GM23338 (cell line): ENCODE data around the gene SLC26A5. TPM values are rescaled to one million over a fixed set of nuclear protein-coding genes. Genes with fewer than 3 reads are reported as not detected.

ENCODE experiments used
- ATAC-seq: fragments of 200-7000 bp; cut with Tn5 transposase; 3 replicates; pipeline ENCODE4 v1.9.1; 2020
- DNase-seq: peaks from one replicate; pipeline ENCODE4 v3.0.0-alpha.2; 2015; ENCODE audit warnings: low spot score
- H2AFZ ChIP-seq: fragments of 200-600 bp; sonication (generic); 2 replicates; pipeline ENCODE4 v1.8.0; 2016; ENCODE audit warnings: antibody characterized with exemption, mild to moderate bottlenecking, moderate library complexity
- H3F3A ChIP-seq: fragments of 200-600 bp; sonication (generic); replicated peaks from 2 replicates; pipeline ENCODE4 v1.8.0; 2017; ENCODE audit warnings: antibody characterized with exemption, mixed run types, low read depth
- H3K27ac ChIP-seq: fragments of 200-600 bp; sonication (generic); 2 replicates; pipeline ENCODE4 v1.6.1; 2016; ENCODE audit warnings: low read depth
- H3K27me3 ChIP-seq: fragments of 200-600 bp; sonication (generic); 2 replicates; pipeline ENCODE4 v1.8.0; 2016; ENCODE audit warnings: mild to moderate bottlenecking, mixed run types, moderate library complexity; ENCODE audit not compliant: insufficient read depth
- H3K36me3 ChIP-seq: fragments of 200-600 bp; sonication (generic); 2 replicates; pipeline ENCODE4 v1.8.0; 2016; ENCODE audit warnings: mild to moderate bottlenecking; ENCODE audit not compliant: insufficient read depth
- H3K4me1 ChIP-seq: fragments of 200-600 bp; sonication (generic); 2 replicates; pipeline ENCODE4 v1.8.0; 2016; ENCODE audit warnings: mild to moderate bottlenecking, moderate library complexity; ENCODE audit not compliant: insufficient read depth
- H3K4me2 ChIP-seq: fragments of 200-600 bp; sonication (generic); 2 replicates; pipeline ENCODE4 v1.7.1; 2017; ENCODE audit warnings: mixed run types
- H3K4me3 ChIP-seq: fragments of 200-600 bp; sonication (generic); 2 replicates; pipeline ENCODE4 v1.6.1; 2016; ENCODE audit warnings: mixed run types
- H3K79me2 ChIP-seq: fragments of 200-600 bp; sonication (generic); replicated peaks from 2 replicates; pipeline ENCODE4 v1.8.0; 2017; ENCODE audit warnings: mild to moderate bottlenecking; ENCODE audit not compliant: insufficient read depth
- H3K9me2 ChIP-seq: fragments of 200-600 bp; sonication (generic); 2 replicates; pipeline ENCODE4 v1.8.0; 2017; ENCODE audit not compliant: insufficient read depth
- H4K20me1 ChIP-seq: fragments of 200-600 bp; sonication (generic); replicated peaks from 2 replicates; pipeline ENCODE4 v1.8.0; 2017; ENCODE audit warnings: mild to moderate bottlenecking; ENCODE audit not compliant: insufficient read depth
- H3K27ac Mint-ChIP-seq: 2 replicates; pipeline ENCODE4 v1.8.0; 2020; ENCODE audit warnings: inconsistent platforms, mild to moderate bottlenecking, moderate library complexity, mixed read lengths
- H3K27me3 Mint-ChIP-seq: 3 replicates; pipeline ENCODE4 v1.8.0; 2022; ENCODE audit warnings: low read depth, mild to moderate bottlenecking, moderate library complexity, mixed read lengths, inconsistent platforms; ENCODE audit not compliant: insufficient read depth, poor library complexity
- H3K36me3 Mint-ChIP-seq: 3 replicates; pipeline ENCODE4 v1.8.0; 2021; ENCODE audit warnings: low read depth, mild to moderate bottlenecking, inconsistent platforms, moderate library complexity, mixed read lengths
- H3K4me1 Mint-ChIP-seq: 3 replicates; pipeline ENCODE4 v1.8.0; 2020; ENCODE audit warnings: mild to moderate bottlenecking, inconsistent platforms, mixed read lengths
- H3K4me3 Mint-ChIP-seq: 3 replicates; pipeline ENCODE4 v1.8.0; 2021; ENCODE audit warnings: moderate library complexity, mild to moderate bottlenecking, inconsistent platforms, mixed read lengths
- H3K9me3 Mint-ChIP-seq: 3 replicates; pipeline ENCODE4 v1.8.0; 2020; ENCODE audit warnings: moderate library complexity, mild to moderate bottlenecking, inconsistent platforms, mixed read lengths
- CREB1 ChIP-seq: fragments of 250-450 bp; sonication (Bioruptor Pico); IDR thresholded peaks from 2 replicates; pipeline ENCODE4 v1.5.0; 2020; ENCODE audit warnings: low read depth, mild to moderate bottlenecking, moderate library complexity
- CTCF ChIP-seq, 2 experiments: fragments of 200-600 bp in 1 of 2; sonication (generic) in 1 of 2; conservative IDR thresholded peaks; 2 replicates each; pipeline versions ENCODE4 v1.5.1 to v1.6.1; 2016 to 2017; ENCODE audit warnings: antibody characterized with exemption in 2 of 2, low read depth in 2 of 2, mild to moderate bottlenecking in 2 of 2, moderate library complexity in 1 of 2
- ETS1 ChIP-seq: IDR thresholded peaks from 2 replicates; pipeline ENCODE4 v1.6.1; 2016; ENCODE audit warnings: antibody characterized with exemption
- EZH2 ChIP-seq: fragments of 200-600 bp; sonication (generic); IDR thresholded peaks from one replicate; pipeline ENCODE4 v1.8.0; 2017; ENCODE audit warnings: antibody characterized with exemption, mild to moderate bottlenecking, low read depth; ENCODE audit not compliant: unreplicated experiment
- EZH2phosphoT487 ChIP-seq: fragments of 200-600 bp; sonication (generic); IDR thresholded peaks from one replicate; pipeline ENCODE4 v1.8.1; 2018; ENCODE audit warnings: antibody characterized with exemption; ENCODE audit not compliant: unreplicated experiment
- JUNB ChIP-seq: IDR thresholded peaks from one replicate; pipeline ENCODE4 v1.6.1; 2016; ENCODE audit warnings: antibody characterized with exemption; ENCODE audit not compliant: unreplicated experiment
- NANOG ChIP-seq: IDR thresholded peaks from 2 replicates; pipeline ENCODE4 v1.6.1; 2016; ENCODE audit warnings: antibody characterized with exemption, borderline replicate concordance
- POLR2AphosphoS5 ChIP-seq: IDR thresholded peaks from 2 replicates; pipeline ENCODE4 v1.6.1; 2016; ENCODE audit warnings: antibody characterized with exemption, low read depth
- REST ChIP-seq: IDR thresholded peaks from one replicate; pipeline ENCODE4 v1.6.1; 2018; ENCODE audit warnings: antibody characterized with exemption; ENCODE audit not compliant: unreplicated experiment
- STAT1 ChIP-seq: IDR thresholded peaks from one replicate; pipeline ENCODE4 v1.6.1; 2016; ENCODE audit warnings: antibody characterized with exemption; ENCODE audit not compliant: unreplicated experiment
- ZNF114 ChIP-seq: fragments of 250-450 bp; sonication (Bioruptor Pico); IDR thresholded peaks from 2 replicates; pipeline ENCODE4 v1.5.0; 2020; ENCODE audit warnings: mild to moderate bottlenecking, moderate library complexity
- ZNF462 ChIP-seq: fragments of 250-450 bp; sonication (Bioruptor Pico); IDR thresholded peaks from 2 replicates; pipeline ENCODE4 v1.5.0; 2020; ENCODE audit warnings: mild to moderate bottlenecking, moderate library complexity
- polyA plus RNA-seq: library from polyadenylated mRNA; unstranded; fragments of >200 nt; fragmentation: Nextera tagmentation; extraction: Ambion mirVana; gene quantifications from 2 replicates; pipeline ENCODE4 v1.2.1, GENCODE V29; 2016
- total RNA-seq: library from RNA; depleted of rRNA; stranded (reverse); fragments of >200 nt; shearing (Covaris generic); gene quantifications from 2 replicates; pipeline ENCODE4 v1.2.3, GENCODE V29; 2014

Gene SLC26A5
- total and polyA plus RNA-seq, 2 experiments from 2014 or later, result 0.49 to 1.0 TPM

- TF ChIP-seq CTCF (conservative IDR thresholded peaks at IDR 0.05; ENCODE audit: low read depth in 2 of 2), result no peak
- TF ChIP-seq JUNB, result no peak
- TF ChIP-seq EZH2, result no peak
- no peak for TF ChIP-seq ETS1
- no peak for TF ChIP-seq NANOG
- TF ChIP-seq EZH2phosphoT487, result no peak
- no peak for TF ChIP-seq POLR2AphosphoS5
- TF ChIP-seq ZNF114, result no peak
- TF ChIP-seq REST, result no peak
- no peak for TF ChIP-seq CREB1 (CRISPR knock-in tag)
Measured at GRCh38 chr7:103380395-103381191, 65.4 kb downstream of the SLC26A5 start (continued).

- Histone ChIP-seq H3K27ac (no peak overlapping the region), H2AFZ (no peak overlapping the region), H3K27me3 (no peaks in the 10 kb centered on the region), H3K4me3 (no peak overlapping the region), H3K4me1 (no peaks in the 10 kb centered on the region), H4K20me1 (no peaks in the 10 kb centered on the region), H3K9me2 (no peaks in the 10 kb centered on the region), H3K36me3 (no peaks in the 10 kb centered on the region), H3K4me2 (no peak overlapping the region), H3K79me2 (no peaks in the 10 kb centered on the region), H3F3A (0 out of 2 replicates have a peak, but pooled peaks cover 8% of the 10 kb centered on the region)
- DNase-seq (no peak), ATAC-seq (no peak)
- no peaks in the 10 kb centered on the region for H3K4me1 Mint-ChIP-seq
- H3K9me3 Mint-ChIP-seq, result no peaks in the 10 kb centered on the region
- no peaks in the 10 kb centered on the region for H3K36me3 Mint-ChIP-seq
- H3K4me3 Mint-ChIP-seq, result no peak overlapping the region
- H3K27ac Mint-ChIP-seq, result no peak overlapping the region
- no peaks in the 10 kb centered on the region for H3K27me3 Mint-ChIP-seq
- TF ChIP-seq POLR2AphosphoS5 (no peak), ZNF462 (no peak), STAT1 (no peak)
Measured at GRCh38 chr7:103379270-103379975, 66.6 kb downstream of the SLC26A5 start.
